PC-3 (cell line): ENCODE measurements around the gene CCL20.

Experiments
- EZH2 ChIP-seq: fragments of 300-600 bp; sonication (generic); IDR thresholded peaks from one replicate; pipeline ENCODE4 v1.6.1; 2017; ENCODE audit warnings: antibody characterized with exemption, mild to moderate bottlenecking, low read length; ENCODE audit not compliant: unreplicated experiment
- EZH2phosphoT487 ChIP-seq: fragments of 300-600 bp; sonication (generic); IDR thresholded peaks from 2 replicates; pipeline ENCODE4 v1.6.1; 2018; ENCODE audit warnings: mild to moderate bottlenecking, antibody characterized with exemption, low read length, borderline replicate concordance
- TF ChIP-seq, protein P1 (sequence below): fragments of 300-600 bp; sonication (generic); conservative IDR thresholded peaks from 2 replicates; pipeline ENCODE4 v1.5.1; 2017; ENCODE audit warnings: antibody characterized with exemption, low read depth, mild to moderate bottlenecking, low read length

DNA sequence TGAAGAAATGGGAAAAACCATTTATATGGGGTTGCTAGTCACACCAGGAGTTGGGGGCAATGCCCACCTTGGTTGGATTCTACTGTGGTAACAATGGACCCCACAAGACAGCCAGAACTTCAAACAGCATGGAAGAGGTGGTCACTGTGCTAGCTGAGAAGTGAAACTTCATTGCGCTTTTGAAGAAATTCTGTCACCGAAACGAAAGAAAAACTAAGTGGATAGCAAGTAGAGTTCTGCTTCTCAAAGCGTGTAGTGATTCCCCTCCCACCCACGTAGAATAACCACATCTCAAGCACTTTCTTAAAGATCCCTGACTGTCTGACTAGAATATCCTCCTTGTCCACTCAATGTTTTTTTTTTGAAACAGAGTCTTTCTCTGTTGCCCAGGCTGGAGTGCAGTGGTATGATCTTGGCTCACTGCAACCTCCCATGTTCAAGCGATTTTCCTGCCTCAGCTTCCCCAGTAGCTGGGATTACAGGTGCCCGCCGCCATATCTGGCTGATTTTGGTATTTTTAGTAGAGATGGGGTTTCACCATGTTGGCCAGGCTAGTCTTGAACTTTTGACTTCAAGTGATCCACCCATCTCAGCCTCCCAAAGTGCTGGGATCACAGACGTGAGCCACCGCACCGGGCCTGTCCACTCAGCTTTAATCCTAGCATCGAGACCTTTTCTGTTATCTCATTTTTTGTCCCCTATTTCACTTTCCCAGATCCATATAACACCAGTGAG lies 30.1 kb upstream of the CCL20 start:
- TF ChIP-seq, protein P1, sequence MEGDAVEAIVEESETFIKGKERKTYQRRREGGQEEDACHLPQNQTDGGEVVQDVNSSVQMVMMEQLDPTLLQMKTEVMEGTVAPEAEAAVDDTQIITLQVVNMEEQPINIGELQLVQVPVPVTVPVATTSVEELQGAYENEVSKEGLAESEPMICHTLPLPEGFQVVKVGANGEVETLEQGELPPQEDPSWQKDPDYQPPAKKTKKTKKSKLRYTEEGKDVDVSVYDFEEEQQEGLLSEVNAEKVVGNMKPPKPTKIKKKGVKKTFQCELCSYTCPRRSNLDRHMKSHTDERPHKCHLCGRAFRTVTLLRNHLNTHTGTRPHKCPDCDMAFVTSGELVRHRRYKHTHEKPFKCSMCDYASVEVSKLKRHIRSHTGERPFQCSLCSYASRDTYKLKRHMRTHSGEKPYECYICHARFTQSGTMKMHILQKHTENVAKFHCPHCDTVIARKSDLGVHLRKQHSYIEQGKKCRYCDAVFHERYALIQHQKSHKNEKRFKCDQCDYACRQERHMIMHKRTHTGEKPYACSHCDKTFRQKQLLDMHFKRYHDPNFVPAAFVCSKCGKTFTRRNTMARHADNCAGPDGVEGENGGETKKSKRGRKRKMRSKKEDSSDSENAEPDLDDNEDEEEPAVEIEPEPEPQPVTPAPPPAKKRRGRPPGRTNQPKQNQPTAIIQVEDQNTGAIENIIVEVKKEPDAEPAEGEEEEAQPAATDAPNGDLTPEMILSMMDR: no peak
- no peak for TF ChIP-seq EZH2
- TF ChIP-seq EZH2phosphoT487: no peak
